Measurements from ENCODE around the gene FNIP2. TPM values are rescaled to one million over a fixed set of nuclear protein-coding genes. Genes with fewer than 3 reads are reported as not detected.

The FNIP2 gene
- total and polyA plus RNA-seq, 10 donors: 2.4 to 59.1 (median 36.7) TPM

DNA sequence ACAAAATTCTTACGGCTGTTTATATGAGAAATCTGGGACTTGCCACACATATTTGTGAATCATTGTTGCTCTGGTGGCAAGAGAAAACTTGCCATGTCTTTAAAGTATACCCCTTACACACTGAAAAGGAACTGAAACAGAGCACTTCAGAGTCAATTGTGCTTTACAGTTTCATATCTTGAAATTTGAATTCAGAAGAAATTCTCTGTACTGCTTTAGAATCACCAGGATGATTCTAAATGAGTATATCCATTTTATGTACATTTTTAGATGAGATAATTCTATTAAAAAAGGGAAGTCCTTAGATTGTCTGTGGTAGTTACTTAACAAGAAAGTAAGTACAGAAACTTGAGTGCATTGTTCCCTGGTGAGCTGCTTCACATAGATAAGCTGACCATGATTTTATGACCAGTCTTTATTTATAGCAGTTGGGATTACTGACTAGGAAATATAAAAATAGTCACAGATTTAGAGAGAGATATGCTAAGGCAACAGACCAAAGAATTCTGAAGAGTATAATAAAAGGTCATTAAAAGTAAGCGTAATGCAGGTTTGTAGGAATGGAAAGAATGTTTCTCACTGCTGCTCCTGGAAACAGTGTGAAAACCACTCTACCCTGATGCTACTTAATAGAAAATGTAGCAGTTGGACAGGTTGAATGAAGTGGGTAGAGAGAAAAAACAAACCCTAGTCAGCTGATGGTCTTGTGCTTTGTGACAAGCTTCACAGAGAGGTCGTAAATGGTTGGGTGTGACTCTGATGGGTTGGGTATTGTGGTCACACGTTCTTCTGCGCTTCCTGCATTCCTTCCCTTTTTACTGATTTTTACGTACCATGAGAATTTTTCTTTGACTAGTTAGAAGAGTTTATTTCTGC lies 41.0 kb downstream of the FNIP2 start:
- H3K4me1 ChIP-seq: peaks cover 15 to 85% (median 36%) of the 10 kb centered on the region in 6 donors
- peak overlapping the region; percentile 6 to 81 (median 67) for H3K27ac ChIP-seq
- whole genome bisulfite sequencing, 5 donors: 24 to 30% (median 27%) methylated on average over 6 of the region's 6 CpGs
- H3K36me3 ChIP-seq: no peaks in the 10 kb centered on the region
- intact Hi-C loops (cut with DNase I; ENCODE audit: low total_unique reads): no loop called here
- H3K4me3 ChIP-seq: no peak overlapping the region
- peaks cover 0 to 85% (median 0%) of the 10 kb centered on the region in 7 donors for H3K27me3 ChIP-seq (replicated peaks in 1 of 7)
- TF ChIP-seq, protein P1, sequence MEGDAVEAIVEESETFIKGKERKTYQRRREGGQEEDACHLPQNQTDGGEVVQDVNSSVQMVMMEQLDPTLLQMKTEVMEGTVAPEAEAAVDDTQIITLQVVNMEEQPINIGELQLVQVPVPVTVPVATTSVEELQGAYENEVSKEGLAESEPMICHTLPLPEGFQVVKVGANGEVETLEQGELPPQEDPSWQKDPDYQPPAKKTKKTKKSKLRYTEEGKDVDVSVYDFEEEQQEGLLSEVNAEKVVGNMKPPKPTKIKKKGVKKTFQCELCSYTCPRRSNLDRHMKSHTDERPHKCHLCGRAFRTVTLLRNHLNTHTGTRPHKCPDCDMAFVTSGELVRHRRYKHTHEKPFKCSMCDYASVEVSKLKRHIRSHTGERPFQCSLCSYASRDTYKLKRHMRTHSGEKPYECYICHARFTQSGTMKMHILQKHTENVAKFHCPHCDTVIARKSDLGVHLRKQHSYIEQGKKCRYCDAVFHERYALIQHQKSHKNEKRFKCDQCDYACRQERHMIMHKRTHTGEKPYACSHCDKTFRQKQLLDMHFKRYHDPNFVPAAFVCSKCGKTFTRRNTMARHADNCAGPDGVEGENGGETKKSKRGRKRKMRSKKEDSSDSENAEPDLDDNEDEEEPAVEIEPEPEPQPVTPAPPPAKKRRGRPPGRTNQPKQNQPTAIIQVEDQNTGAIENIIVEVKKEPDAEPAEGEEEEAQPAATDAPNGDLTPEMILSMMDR (IDR thresholded peaks at IDR 0.05 in 8 of 11, conservative IDR thresholded peaks at IDR 0.05 in 3 of 11): no peak
- TF ChIP-seq POLR2AphosphoS5 (IDR thresholded peaks at IDR 0.05): peak in 1 of 3 donors; percentile 62
- H3K9me3 ChIP-seq: no peaks in the 10 kb centered on the region
- no peak for DNase-seq

DNA sequence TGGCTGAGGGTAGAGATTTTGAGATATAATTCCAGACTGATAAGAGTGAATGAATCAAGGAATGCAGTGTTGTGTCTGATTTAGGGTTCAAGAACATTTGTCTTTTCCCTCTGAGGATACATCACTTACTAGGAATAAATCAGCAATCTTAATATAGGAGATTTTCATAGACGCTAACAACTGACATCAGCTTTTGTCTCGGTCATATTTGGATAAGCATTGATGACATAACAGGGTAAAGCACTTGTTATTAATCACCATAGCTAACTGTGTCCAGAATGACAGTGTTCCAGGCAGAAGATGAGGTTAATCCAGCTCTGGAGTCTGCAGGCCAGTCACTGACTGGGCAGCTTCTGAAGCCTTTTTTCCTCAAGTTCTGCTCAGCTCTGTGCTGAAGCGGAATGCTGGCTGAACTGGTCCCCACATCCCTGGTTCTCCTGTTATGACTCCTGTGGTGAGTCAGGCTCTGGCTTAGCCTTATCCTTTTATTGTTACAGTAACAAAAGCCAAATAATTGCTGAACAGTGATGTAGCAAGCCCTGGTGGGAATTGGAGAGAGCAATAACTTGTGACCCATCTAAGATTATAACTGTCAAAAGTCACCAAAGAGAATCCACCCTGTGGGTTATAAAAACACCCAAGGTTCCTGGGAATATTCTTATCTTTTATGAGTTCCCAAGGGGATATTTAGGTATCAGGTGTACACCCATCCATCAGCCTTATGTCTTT lies 41.8 kb downstream of the FNIP2 start:
- DNase-seq: no peak
- H3K4me1 ChIP-seq: peaks cover 15 to 83% (median 36%) of the 10 kb centered on the region in 6 donors

DNA sequence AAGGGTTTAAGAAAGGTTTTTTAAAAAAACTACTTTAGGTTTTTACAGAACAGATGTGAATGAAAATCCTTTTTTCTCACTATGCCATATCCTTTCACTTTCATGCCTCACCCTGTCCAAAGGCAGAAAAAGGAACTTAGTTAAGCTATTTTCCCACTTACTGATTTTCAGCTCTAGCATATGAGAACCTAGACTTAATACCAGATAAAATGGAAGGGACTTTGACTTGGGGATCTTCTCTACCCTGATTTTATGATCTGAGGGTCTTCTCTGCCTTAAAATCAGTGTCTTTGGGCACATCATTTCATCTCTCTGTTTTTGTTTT lies 42.4 kb downstream of the FNIP2 start:
- intact Hi-C loops (cut with DNase I; ENCODE audit: low total_unique reads): no loop called here
- Histone ChIP-seq H3K27me3 (replicated peaks in 1 of 7) (peaks cover 0 to 82% (median 0%) of the 10 kb centered on the region in 7 donors), H3K36me3 (no peaks in the 10 kb centered on the region), H3K4me3 (no peak overlapping the region), H3K4me1 (peaks cover 15 to 78% (median 36%) of the 10 kb centered on the region in 6 donors), H3K27ac (peak overlapping the region in 7 of 8 donors; percentile 12 to 81 (median 75)), H3K9me3 (no peaks in the 10 kb centered on the region)
- no peak for DNase-seq
- TF ChIP-seq POLR2AphosphoS5 (IDR thresholded peaks at IDR 0.05) (no peak), POLR2A (IDR thresholded peaks at IDR 0.05) (no peak)
- TF ChIP-seq, protein P1 (IDR thresholded peaks at IDR 0.05 in 8 of 11, conservative IDR thresholded peaks at IDR 0.05 in 3 of 11): no peak

More for the DNA sequence above, 41.8 kb downstream of the FNIP2 start:
- Histone ChIP-seq H3K36me3 (no peaks in the 10 kb centered on the region), H3K9me3 (no peaks in the 10 kb centered on the region), H3K27ac (peak overlapping the region in 7 of 8 donors; percentile 12 to 81 (median 75)), H3K27me3 (replicated peaks in 1 of 7) (peaks cover 0 to 85% (median 0%) of the 10 kb centered on the region in 7 donors), H3K4me3 (no peak overlapping the region)
- TF ChIP-seq, protein P1 (IDR thresholded peaks at IDR 0.05 in 8 of 11, conservative IDR thresholded peaks at IDR 0.05 in 3 of 11): no peak
- TF ChIP-seq POLR2A (IDR thresholded peaks at IDR 0.05) (no peak), POLR2AphosphoS5 (IDR thresholded peaks at IDR 0.05) (no peak)
- intact Hi-C loops (cut with DNase I; ENCODE audit: low total_unique reads): no loop called here
- 46 to 75% (median 54%) methylated on average over 3 of the region's 3 CpGs for WGBS, 5 donors

DNA sequence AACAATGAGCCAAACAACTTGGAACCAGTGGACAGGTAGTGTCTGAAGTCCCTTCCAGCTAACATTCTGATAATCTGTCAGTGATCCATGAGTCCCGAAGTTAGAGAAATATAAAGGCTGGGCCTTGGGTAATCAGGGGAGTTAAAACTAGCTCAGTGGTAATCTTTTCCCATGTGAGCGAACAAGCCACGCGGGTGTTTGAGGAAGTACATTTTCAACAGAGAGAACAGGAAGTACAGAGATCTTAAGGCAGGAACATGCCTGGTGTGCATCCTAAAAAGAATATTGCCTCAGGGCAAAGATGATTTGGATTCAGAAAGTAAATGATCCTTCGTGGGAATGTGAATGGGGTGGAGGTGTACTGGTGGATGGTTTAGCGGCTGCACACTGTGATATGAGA lies 42.9 kb downstream of the FNIP2 start:
- Histone ChIP-seq H3K27me3 (replicated peaks in 1 of 7) (peaks cover 0 to 82% (median 0%) of the 10 kb centered on the region in 7 donors), H3K36me3 (no peaks in the 10 kb centered on the region), H3K4me1 (peaks cover 15 to 77% (median 36%) of the 10 kb centered on the region in 6 donors), H3K9me3 (no peaks in the 10 kb centered on the region), H3K4me3 (no peak overlapping the region), H3K27ac (peak overlapping the region in 7 of 8 donors; percentile 12 to 81 (median 75))
- 18 to 41% (median 24%) methylated on average over 6 of the region's 6 CpGs for WGBS, 5 donors
- DNase-seq: no peak
- intact Hi-C loops (cut with DNase I; ENCODE audit: low total_unique reads): no loop called here
- TF ChIP-seq, protein P1 (IDR thresholded peaks at IDR 0.05 in 8 of 11, conservative IDR thresholded peaks at IDR 0.05 in 3 of 11): peak in 1 of 11 experiments; percentile 10
- TF ChIP-seq POLR2A (IDR thresholded peaks at IDR 0.05): no peak
- peak in 1 of 3 donors; percentile 57 for TF ChIP-seq POLR2AphosphoS5 (IDR thresholded peaks at IDR 0.05)
